GM12872 (cell line): ENCODE measurements around the gene PFKP.

Experiments used
- TF ChIP-seq, protein P1 (sequence below): IDR thresholded peaks from 3 replicates; pipeline ENCODE4 v1.5.1; 2011; ENCODE audit warnings: low read depth, mild to moderate bottlenecking, low read length, moderate library complexity; ENCODE audit not compliant: insufficient read depth

Gene PFKP

DNA sequence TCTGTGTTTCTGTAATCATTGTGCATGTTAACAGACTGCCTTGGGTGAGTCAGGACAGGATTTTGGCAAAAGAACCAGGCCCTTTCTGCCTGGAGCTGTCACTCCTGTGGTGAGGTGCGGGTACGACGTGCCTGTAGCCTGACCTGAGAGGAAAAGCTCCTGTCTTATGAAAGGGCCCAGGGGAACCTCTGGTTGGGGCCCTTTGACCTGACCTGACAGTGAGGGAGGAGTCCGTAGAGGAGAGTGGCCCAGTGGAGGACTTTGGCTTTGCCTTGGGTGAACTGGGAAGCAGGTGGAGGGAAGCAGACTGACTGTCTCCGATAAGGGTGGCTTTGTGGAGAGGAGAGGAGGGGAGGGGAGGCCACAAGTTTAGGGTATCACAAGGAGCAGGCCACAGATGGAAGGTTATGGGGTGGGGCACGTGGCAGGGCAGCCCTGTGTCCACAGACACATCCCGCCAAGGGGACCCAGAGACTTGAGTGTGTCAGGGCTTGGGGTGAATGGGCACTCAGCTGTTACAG is 6.9 kb downstream of the PFKP start:
- TF ChIP-seq, protein P1, sequence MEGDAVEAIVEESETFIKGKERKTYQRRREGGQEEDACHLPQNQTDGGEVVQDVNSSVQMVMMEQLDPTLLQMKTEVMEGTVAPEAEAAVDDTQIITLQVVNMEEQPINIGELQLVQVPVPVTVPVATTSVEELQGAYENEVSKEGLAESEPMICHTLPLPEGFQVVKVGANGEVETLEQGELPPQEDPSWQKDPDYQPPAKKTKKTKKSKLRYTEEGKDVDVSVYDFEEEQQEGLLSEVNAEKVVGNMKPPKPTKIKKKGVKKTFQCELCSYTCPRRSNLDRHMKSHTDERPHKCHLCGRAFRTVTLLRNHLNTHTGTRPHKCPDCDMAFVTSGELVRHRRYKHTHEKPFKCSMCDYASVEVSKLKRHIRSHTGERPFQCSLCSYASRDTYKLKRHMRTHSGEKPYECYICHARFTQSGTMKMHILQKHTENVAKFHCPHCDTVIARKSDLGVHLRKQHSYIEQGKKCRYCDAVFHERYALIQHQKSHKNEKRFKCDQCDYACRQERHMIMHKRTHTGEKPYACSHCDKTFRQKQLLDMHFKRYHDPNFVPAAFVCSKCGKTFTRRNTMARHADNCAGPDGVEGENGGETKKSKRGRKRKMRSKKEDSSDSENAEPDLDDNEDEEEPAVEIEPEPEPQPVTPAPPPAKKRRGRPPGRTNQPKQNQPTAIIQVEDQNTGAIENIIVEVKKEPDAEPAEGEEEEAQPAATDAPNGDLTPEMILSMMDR: no peak

DNA sequence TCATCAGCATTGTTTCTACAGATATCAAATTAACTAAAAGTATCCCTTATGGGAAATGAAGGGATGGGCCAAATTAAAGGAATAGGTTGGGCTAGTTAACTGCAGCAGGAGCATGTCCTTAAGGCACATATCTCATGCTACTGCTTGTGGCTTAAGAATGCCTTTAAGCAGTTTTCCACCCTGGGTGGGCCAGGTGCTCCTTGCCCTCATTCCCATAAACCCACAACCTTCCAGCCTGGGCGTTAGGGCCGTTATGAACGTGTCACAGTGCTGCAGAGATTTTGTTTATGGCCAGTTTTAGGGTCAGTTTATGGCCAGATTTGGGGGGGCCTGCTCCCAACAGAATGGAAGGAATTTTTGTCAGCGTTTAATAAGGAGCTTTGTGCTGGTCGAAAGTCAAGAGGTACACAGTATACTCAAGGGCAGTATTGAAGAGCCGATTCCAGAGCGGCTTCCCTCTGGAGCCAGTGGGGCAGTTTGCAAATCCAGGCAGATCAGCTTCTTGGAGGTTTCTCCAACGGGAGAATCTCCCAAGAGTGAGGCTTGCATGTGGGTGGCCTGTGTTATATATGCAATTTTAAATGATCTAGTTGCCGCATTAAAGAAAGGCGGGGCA is 7.7 kb downstream of the PFKP start:
- TF ChIP-seq, protein P1: no peak

DNA sequence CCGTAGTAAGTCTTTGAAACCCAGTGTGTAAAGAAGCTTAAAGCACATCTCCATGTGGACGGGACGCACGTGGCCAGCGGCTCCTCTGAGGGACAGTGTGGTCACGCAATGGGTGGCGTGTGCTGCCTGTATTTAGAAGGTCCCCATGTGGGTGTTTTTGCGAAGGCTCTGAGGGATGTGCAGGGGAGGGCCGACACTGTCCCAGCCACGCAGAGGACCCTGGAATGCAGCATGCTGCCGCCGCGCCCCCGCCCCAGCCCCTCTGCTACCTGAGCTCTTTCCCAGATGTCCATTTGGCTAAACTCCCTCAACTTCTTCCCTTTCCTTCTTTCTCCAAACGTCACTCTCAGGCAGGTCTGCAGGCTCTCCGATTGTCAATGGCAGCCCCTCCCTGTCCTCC is 8.8 kb downstream of the PFKP start:
- TF ChIP-seq, protein P1: no peak

DNA sequence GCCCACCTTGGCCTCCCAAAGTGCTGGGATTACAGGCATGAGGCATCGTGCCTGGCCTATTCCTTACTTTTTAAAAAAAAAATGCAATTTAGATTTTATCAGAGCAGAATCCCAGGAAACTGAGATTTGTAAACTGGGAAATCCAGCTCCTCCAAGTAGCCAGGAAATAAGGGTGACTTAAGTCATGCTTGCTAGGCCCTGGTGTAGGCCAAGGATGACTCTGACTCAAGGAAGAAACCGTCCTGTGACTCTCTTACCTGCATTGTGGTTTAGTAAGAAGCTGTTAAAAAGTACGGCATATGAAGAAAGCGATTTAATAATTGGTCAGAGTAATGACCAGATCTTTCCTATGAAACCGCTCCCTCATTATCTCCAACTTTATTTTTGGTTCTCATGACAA is 10.2 kb downstream of the PFKP start:
- TF ChIP-seq, protein P1: no peak

DNA sequence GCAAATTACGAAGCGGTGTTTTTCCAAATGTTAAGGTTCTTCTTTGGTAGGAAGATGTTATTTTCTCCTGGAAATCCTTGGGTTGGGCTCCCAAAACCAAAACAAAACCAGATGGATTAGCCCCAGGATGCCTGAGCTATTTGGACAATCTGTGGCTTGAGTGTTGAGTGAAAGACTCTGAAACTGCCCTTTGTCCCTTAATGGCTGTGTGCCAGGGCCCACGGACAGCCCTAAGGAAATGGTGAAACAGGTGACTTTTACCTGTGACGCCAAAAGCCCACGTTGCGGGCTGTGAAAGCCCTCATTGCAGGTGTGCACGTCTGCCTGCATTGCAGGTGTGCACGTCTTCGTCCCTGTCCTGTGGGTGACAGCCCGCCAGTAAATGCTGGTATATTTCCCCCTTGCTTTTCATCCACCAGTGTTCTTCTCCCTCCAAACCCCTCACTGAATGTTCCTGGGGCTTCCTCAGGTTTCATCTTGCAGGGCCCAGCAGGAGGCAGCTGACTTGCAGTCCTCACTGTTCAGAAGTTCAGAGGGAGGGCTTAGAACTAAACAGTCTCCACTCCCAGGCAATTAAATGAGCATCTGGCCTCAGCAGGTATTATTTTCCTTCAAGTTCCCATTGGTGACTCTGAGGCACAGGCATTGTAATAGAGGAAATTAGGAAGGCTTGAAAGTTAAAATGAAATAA is 10.7 kb downstream of the PFKP start:
- TF ChIP-seq, protein P1: no peak

DNA sequence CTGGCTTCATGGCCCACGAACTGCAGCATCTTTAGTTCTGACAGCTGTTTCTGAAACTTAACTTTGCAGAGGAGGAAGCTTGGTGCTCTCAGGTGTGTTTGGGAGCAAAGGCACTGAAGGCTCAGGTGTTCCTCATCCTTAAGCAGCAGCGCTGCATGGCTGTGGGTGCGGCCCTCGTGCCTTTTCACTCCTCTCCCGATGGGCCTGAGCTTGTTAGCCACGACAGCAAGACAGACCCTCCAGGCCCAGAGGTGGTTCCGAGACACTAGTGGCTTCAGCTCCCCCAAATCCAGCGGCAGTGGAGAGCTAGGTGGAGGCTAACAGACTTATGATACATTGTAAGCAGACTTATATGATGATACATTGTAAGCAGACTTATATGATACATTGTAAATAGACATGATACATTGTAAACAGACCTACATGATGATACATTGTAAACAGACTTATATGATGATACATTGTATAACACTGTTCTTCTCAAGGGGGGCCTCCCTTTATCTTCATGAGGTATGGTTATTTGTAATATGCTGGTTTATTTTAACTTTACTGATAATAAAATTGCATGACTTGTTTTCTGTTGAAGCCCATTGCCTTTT is 14.1 kb downstream of the PFKP start:
- TF ChIP-seq, protein P1: no peak

DNA sequence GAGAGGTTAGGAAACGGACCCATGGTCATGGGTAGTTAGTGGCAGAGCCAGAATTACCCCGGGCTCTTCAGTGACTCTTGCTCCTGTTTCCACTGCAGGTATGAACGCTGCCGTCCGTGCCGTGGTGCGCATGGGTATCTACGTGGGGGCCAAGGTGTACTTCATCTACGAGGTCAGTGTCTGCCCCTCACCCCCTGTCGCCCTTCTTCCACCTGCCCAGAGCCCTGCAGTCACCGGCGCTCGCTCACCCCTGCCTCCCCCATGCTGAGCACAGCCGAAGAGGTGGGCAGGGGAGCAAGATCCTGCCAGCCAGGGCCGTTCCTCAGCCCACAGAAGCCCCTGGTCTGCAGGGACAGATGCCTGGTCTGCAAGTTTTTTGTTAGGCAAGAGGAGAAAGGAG is 14.9 kb downstream of the PFKP start:
- TF ChIP-seq, protein P1: no peak
